ENCODE data around the gene OPRM1.
"Not testable (repeated sequence)": the region's sequence is repeated elsewhere in the genome, so short reads cannot be mapped to it uniquely, and the experiment has no call there.

Gene OPRM1

DNA sequence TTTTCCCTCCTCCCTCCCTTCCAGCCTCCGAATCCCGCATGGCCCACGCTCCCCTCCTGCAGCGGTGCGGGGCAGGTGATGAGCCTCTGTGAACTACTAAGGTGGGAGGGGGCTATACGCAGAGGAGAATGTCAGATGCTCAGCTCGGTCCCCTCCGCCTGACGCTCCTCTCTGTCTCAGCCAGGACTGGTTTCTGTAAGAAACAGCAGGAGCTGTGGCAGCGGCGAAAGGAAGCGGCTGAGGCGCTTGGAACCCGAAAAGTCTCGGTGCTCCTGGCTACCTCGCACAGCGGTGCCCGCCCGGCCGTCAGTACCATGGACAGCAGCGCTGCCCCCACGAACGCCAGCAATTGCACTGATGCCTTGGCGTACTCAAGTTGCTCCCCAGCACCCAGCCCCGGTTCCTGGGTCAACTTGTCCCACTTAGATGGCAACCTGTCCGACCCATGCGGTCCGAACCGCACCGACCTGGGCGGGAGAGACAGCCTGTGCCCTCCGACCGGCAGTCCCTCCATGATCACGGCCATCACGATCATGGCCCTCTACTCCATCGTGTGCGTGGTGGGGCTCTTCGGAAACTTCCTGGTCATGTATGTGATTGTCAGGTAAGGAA lies at the start of gene OPRM1:
OPRM1 (plus strand) TSS at position 10 of the 612 bp plus-strand sequence; CDS start at position 315, 305 bp downstream.
- no peak for DNase-seq (ENCODE audit: low read depth)

GRCh38 chr6:153989989-153990388 lies 49.1 kb upstream of the OPRM1 start:
- DNase-seq (ENCODE audit: low read depth) = no peak

- DNase-seq (ENCODE audit: low read depth) = no peak
These were observed 45.0 kb upstream of the OPRM1 start for GRCh38 chr6:153994004-153994403.

- no peak for DNase-seq (ENCODE audit: low read depth)
These were observed 44.2 kb upstream of the OPRM1 start for GRCh38 chr6:153994811-153995210.

DNA sequence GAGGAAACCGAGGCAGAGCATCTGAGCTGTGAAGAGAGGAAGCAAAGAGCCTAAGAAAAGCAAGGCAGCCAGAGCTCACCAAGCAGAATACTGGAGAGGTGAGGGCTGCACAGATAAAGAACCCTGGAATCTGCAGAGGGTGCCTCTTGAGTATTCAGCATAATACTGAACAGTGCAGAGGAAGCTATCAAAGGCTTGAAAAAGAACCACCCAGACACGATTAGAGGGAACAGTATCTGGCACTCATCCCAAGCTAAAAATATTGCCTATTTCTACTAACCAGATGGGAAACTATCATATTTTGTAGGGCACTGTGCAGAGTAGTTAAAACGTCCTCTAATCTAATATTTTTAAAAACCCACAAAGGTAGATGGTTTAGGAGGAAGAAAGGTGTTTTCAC lies 41.8 kb upstream of the OPRM1 start:
- no peak for DNase-seq (ENCODE audit: low read depth)

GRCh38 chr6:154001494-154002285 lies 37.4 kb upstream of the OPRM1 start:
- no peak for DNase-seq (ENCODE audit: low read depth)

DNA sequence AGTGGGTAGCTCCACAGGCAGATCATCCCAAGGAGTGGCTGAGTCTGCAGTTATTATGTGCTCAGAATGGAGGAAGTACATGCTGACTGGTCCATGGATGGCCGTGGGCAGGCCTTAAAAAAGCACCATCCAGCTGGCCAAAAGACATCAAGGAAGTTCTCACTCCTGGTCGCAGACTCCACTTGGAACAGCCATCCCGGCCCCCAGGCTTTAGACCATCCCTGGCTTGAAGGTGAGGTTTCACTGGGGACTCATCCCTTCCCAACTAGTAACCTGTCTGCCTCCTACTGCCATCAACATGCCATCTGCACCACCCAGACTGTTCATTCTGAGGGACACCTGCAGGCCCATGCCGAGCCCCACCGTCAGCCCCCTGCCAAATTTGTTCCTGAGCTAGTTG lies 36.1 kb upstream of the OPRM1 start:
- DNase-seq (ENCODE audit: low read depth) = no peak

DNA sequence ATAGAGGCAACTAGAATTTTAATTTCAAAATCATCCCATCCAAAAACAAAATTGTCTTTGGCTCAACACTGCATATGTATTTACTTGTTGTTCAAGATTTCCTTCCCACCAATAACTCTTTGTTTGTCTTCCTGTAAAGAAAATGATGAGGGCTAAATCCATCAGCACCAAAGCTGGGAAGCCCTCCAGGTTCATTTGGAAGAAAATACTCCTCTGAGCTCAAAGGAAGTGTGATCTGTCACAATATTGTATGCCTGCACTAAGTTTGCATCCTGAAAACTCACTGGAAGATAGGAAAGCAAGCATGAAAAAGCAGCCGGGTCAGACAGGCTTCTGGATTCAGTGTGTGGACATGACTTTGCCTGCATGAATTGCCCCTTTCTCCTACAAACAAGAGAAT lies 28.7 kb upstream of the OPRM1 start:
- no peak for DNase-seq (ENCODE audit: low read depth)

DNA sequence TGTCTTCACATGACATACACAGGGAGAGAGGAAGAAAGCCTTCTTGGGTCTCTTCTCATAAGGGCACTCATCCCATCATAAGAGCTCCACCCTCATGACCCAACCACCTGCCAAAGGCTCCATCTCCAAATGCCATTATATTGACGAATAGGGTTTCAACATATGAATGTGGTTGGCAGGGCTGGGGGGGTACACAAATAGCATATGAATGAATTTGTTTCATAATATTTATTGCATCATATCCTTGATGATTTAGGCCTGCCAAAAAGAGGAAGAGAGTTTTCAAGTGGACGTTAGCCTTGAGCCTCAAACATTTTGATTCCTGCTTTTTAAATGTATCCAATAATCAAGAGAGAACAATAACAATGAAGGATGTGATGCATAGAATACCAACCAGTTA lies 26.2 kb upstream of the OPRM1 start:
- no peak for DNase-seq (ENCODE audit: low read depth)

DNA sequence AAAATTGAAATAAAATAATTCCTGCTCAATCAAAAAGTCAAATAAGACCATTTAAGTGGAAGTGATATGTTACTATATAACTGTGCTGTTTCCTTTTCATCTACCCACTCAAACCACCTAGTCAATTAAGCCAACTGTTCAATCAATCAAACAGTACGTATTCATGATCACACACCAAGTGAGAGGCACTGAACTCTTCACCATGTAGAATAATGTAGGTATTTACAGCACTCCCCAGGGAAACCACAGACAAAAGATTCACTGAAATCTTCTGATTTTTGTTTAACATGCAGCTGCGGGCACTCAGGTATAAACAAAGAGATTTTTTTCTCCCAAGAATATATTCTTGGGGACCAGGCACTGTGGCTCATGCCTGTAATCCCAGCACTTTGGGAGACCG lies 21.3 kb upstream of the OPRM1 start:
- no peak for DNase-seq (ENCODE audit: low read depth)

- DNase-seq (ENCODE audit: low read depth) = no peak
These were observed 8.4 kb upstream of the OPRM1 start for GRCh38 chr6:154030646-154031045.

- DNase-seq (ENCODE audit: low read depth) = no peak
These were observed 2.0 kb downstream of the OPRM1 start for GRCh38 chr6:154041001-154041400.

DNA sequence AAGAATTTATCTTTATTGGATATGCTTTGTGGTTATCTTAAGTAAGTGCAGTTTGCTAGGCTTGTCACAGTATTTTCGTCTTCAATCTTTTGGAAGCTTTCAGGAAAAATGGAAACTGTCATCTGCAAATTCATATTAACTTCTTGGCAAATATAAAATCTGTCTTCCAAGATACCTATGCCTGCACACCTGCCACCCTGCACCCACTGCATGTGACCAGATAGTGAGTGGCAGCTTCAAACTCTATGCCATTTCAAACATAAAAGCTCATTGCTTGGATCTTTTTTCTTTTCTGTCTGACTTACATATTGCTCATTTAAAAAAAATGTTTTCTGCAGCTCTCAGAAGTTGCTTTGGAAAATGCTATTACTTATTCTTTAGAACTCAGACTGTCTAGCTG lies 14.1 kb downstream of the OPRM1 start:
- DNase-seq (ENCODE audit: low read depth) = no peak

GRCh38 chr6:154056536-154056935 lies 17.5 kb downstream of the OPRM1 start:
- no peak for DNase-seq (ENCODE audit: low read depth)

DNA sequence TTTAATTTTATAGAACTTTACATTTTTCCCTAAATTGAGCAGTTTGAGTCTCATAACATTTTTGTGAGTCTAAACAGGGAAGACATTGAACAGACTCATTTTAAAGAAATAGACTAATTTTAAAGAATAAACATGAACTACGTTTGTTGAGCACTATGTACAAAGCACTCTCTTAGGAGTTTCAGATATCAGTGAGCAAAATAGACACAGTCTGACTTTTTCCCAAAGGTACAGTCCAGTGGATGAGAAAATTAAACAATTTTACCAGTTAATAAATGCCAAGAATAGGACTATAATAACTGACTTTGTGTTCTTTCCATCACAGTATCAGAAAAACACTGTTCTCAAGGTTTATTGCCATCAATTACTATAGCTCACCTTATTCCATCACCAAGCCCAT lies 18.1 kb downstream of the OPRM1 start:
- DNase-seq (ENCODE audit: low read depth) = no peak

DNA sequence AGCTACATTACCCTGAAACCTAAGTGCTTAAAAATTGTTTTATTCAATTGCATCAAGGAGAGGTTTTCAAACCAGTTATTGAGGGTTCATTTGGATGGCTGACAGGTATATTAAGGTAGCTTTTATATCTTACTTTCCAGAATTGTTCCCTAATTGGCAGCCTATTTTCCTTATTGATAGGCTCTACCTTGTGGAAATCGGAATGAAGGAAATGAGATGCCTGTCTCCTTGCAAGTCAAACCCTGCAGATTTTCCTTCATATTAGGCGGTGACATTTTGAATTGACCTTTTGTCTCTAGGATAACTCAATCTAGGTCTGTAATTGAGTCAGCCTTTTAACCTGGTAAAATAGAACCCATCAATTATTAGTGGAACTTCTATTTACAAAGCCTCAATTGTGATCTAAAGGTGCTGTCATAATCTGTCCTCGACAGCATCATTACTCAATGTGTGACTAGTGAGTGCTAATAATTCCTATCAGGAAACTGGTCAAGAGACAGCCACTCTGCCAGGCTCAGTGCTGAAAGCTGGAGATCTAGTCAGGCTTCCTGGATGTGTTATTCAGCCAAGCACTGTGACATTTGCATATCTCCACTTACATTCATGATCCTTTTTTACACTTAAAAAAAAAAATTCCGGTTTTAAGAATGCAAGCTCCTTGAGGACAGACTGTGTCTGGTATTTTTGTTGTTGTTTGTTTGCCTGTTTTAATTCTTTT lies 20.1 kb downstream of the OPRM1 start:
- DNase-seq (ENCODE audit: low read depth) = no peak

GRCh38 chr6:154060076-154060475 lies 21.0 kb downstream of the OPRM1 start:
- no peak for DNase-seq (ENCODE audit: low read depth)

DNA sequence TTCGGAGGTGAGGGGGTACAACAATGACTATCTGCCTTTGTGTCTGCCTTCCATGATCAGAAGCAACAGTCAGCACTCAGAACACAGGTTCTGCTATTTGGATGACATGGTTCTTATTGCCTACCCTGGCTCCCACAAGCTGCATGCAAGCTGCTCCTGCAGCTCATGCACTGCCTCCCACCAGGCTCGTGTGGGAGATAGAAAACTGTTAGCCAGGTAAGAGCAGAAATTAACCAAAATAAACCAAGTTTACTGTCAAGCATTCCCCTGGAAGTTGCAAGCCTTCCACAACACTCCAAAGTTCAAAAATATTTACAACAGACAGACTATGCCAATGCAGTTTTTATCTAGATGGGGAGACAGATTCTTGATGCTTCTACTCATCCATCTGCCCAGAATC lies 31.0 kb downstream of the OPRM1 start:
- DNase-seq (ENCODE audit: low read depth) = no peak

DNA sequence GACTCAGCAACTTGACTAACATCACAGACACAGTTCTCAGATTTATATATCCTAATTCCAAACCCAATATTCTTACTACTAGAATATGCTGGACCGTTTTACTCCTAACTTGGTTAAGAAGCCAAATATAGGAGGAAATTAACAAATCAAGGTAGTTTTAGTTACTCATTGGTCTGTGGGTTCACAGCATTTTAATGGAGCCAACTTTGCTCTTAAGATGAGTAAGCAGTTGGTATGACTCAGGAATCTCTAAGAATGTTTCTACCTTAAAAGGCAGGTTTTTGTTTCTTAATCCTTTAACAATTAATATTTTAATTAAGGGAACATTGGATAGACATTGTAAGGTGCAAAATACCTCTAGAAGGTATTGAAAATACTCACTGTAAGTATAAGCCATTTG lies 31.6 kb downstream of the OPRM1 start:
- no peak for DNase-seq (ENCODE audit: low read depth)

DNA sequence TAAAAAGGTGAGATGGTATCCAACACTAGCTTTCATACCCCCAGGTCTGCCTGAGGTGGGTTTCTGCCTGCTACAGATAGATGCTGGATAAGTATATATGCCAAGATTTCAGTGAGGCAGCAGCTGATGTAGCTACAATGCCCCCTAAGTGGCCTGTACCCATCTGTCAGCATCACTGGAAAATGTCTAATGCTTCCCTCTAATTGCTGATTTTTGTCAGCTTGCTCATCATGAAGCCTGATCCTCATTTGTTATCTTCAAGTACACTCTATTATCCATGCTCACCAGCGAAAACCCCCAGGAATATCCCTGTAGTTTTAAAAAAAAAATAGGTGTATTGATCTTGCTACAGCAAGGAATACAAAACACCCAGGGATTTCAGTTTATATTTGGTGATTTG lies 32.2 kb downstream of the OPRM1 start:
- no peak for DNase-seq (ENCODE audit: low read depth)

DNA sequence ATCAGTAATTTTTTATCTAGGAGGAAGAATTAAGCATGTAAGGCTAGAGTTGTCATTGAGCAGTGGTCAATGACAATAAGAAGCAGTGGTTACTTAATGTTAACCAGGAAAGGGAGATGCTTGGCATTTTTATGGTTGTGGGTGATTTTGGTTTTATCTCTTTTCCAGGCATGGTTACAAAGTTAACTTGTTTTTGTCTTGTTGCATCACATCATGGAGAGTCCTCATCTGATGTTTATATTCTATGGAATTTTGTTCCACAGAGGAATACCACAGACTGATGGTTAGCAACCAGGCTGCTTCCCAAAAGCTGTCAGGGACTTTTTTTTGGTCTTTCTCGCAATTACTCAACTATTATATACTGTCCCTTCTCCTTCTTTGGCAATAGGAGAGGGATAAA lies 32.7 kb downstream of the OPRM1 start:
- no peak for DNase-seq (ENCODE audit: low read depth)

DNA sequence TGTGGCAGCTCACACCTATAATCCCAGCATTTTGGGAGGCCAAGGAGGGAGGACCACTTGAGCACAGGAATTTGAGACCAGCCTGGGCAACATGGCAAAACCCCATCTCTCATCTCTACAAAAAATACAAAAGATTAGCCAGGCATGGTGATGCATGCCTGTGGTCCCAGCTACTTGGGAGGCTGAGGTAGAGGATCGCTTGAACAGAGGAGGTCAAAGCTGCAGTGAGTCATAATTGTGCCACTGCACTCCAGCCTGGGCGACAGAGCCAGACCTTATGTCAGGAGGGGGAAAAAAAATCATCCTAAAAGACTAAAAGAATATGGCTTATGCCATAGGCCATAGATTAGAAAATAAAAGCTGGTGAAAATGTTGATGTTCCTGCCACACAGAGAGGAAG lies 39.6 kb downstream of the OPRM1 start:
- DNase-seq (ENCODE audit: low read depth) = not testable (repeated sequence)

- no peak for DNase-seq (ENCODE audit: low read depth)
These were observed 41.6 kb downstream of the OPRM1 start for GRCh38 chr6:154080461-154081189.

Measured in amniotic epithelial cell (primary cell).